MCF 10A (cell line): Measurements from ENCODE around the gene QSOX2. TPM values are rescaled to one million over a fixed set of nuclear protein-coding genes. Genes with fewer than 3 reads are reported as not detected.
A peak's percentile ranks its signal among the peaks of the same experiment; 100 is the strongest.

Experiments used
- BruUV-seq: library from RNA; stranded (reverse); fragments of 400-500 nt; replicated peaks from 2 replicates; lab custom pipeline; 2021; lab: Mats Ljungman, UMichigan
- CTCF ChIA-PET: fragments of 300-600 bp; sonication (Branson Sonifier 250); formaldehyde crosslinking; extraction: SDS; loops from one replicate; lab custom pipeline; 2021; ENCODE audit warnings: antibody characterized with exemption, inconsistent platforms; lab: Yijun Ruan, JAX
- POLR2A ChIA-PET: fragments of 300-600, 350-650 bp; sonication (Branson Sonifier 250); formaldehyde crosslinking; extraction: SDS; loops from one replicate; lab custom pipeline; 2020; ENCODE audit warnings: antibody characterized with exemption, inconsistent platforms; lab: Yijun Ruan, JAX
- DNase-seq: peaks from one replicate; pipeline ENCODE4 v3.0.0-alpha.2; 2018; ENCODE audit not compliant: unreplicated experiment
- H3K27ac Mint-ChIP-seq: one replicate; pipeline ENCODE4 v1.8.0; 2022; ENCODE audit warnings: mild to moderate bottlenecking, low read depth, mixed read lengths; ENCODE audit not compliant: unreplicated experiment
- H3K27me3 Mint-ChIP-seq: one replicate; pipeline ENCODE4 v1.8.0; 2022; ENCODE audit warnings: mixed read lengths; ENCODE audit not compliant: insufficient read depth, unreplicated experiment
- H3K36me3 Mint-ChIP-seq: one replicate; pipeline ENCODE4 v1.8.0; 2022; ENCODE audit warnings: mild to moderate bottlenecking, moderate library complexity, mixed read lengths; ENCODE audit not compliant: insufficient read depth, unreplicated experiment
- H3K4me1 Mint-ChIP-seq: one replicate; pipeline ENCODE4 v1.8.0; 2022; ENCODE audit warnings: mixed read lengths; ENCODE audit not compliant: insufficient read depth, unreplicated experiment
- H3K4me3 Mint-ChIP-seq: one replicate; pipeline ENCODE4 v1.8.0; 2022; ENCODE audit warnings: mild to moderate bottlenecking, moderate library complexity, mixed read lengths; ENCODE audit not compliant: unreplicated experiment
- H3K9me3 Mint-ChIP-seq: one replicate; pipeline ENCODE4 v1.8.0; 2022; ENCODE audit warnings: mixed read lengths; ENCODE audit not compliant: unreplicated experiment
- intact Hi-C: fragments of 100-400 bp; cut with micrococcal nuclease; formaldehyde crosslinking; loops from 2 replicates; pipeline ENCODE4 v1.14.1; 2022
- total RNA-seq: library from RNA; stranded (reverse); gene quantifications from 2 replicates; pipeline ENCODE4 v1.2.3, GENCODE V29; 2022
- TF ChIP-seq, protein P1 (sequence below): fragments of 200-600 bp; IDR thresholded peaks from one replicate; pipeline ENCODE4 v1.8.0; 2022; ENCODE audit warnings: antibody characterized with exemption, mild to moderate bottlenecking; ENCODE audit not compliant: unreplicated experiment

Gene QSOX2
- total RNA-seq, 1 experiment from 2014 or later, result 27.7 TPM

DNA sequence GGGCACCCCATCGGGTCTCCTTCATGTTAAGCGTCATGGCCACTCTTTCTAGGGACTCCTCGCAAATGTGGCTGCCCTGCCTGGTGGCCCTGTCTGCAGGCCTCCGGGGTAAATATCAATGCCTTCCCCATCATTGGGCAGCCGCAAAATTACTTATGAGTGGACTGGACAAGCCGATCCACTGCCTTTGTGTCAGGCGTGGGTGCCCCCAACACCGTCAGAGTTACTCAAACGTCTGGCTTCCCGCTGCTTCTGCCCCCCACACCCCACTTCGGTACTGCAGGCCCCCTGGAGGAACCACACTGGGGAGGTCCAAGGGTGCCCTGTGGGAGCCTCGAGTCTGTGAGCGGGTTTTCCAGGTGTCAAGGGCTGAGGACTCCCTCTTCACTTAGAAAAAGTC is 44.4 kb downstream of the QSOX2 start:
- intact Hi-C loops, result no loop called here
- Mint-ChIP-seq H3K9me3 (no peaks in the 10 kb centered on the region), H3K27me3 (peaks cover 23% of the 10 kb centered on the region), H3K36me3 (no peaks in the 10 kb centered on the region), H3K4me1 (peaks cover 9% of the 10 kb centered on the region), H3K4me3 (no peak overlapping the region), H3K27ac (no peak overlapping the region)
- TF ChIP-seq, protein P1, sequence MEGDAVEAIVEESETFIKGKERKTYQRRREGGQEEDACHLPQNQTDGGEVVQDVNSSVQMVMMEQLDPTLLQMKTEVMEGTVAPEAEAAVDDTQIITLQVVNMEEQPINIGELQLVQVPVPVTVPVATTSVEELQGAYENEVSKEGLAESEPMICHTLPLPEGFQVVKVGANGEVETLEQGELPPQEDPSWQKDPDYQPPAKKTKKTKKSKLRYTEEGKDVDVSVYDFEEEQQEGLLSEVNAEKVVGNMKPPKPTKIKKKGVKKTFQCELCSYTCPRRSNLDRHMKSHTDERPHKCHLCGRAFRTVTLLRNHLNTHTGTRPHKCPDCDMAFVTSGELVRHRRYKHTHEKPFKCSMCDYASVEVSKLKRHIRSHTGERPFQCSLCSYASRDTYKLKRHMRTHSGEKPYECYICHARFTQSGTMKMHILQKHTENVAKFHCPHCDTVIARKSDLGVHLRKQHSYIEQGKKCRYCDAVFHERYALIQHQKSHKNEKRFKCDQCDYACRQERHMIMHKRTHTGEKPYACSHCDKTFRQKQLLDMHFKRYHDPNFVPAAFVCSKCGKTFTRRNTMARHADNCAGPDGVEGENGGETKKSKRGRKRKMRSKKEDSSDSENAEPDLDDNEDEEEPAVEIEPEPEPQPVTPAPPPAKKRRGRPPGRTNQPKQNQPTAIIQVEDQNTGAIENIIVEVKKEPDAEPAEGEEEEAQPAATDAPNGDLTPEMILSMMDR, result no peak
- no TSS peak for BruUV-seq
- no peak for DNase-seq
- CTCF ChIA-PET, result interaction anchor here (0.7 kb wide), 1 partner anchor 16 kb away, joined by 3 read pairs; no protein-coding TSS in a partner anchor
- POLR2A ChIA-PET, result no interaction called here

DNA sequence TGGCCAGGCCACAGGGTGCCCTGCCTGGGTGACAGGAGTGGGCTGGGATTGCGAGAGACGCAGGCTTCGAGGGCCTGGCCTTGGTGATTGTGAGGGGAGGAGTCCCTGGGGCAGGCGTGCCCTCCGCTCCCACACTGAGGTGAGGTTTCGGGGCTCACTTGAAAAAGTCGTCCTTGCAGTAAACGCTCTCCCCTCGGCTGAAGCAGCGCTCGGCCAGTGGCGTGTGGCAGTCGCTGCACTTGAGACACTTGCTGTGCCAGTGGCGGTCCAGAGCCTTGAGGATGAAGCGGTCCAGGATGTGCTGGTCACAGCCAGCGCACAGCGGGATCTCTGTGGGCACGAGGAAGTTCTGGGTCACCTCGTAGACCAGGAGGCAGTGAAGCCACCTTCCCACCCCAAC is 45.2 kb downstream of the QSOX2 start:
- H3K4me1 Mint-ChIP-seq, result peaks cover 13% of the 10 kb centered on the region
- peaks cover 29% of the 10 kb centered on the region for H3K27me3 Mint-ChIP-seq
- H3K4me3 Mint-ChIP-seq, result no peak overlapping the region
- DNase-seq, result no peak
- ChIA-PET CTCF (interaction anchor here (0.7 kb wide), 1 partner anchor 16 kb away, joined by 3 read pairs; no protein-coding TSS in a partner anchor), POLR2A (no interaction called here)
- no peaks in the 10 kb centered on the region for H3K36me3 Mint-ChIP-seq
- BruUV-seq, result no TSS peak
- intact Hi-C loops, result no loop called here
- TF ChIP-seq, protein P1, result no peak
- no peak overlapping the region for H3K27ac Mint-ChIP-seq
- H3K9me3 Mint-ChIP-seq, result no peaks in the 10 kb centered on the region

DNA sequence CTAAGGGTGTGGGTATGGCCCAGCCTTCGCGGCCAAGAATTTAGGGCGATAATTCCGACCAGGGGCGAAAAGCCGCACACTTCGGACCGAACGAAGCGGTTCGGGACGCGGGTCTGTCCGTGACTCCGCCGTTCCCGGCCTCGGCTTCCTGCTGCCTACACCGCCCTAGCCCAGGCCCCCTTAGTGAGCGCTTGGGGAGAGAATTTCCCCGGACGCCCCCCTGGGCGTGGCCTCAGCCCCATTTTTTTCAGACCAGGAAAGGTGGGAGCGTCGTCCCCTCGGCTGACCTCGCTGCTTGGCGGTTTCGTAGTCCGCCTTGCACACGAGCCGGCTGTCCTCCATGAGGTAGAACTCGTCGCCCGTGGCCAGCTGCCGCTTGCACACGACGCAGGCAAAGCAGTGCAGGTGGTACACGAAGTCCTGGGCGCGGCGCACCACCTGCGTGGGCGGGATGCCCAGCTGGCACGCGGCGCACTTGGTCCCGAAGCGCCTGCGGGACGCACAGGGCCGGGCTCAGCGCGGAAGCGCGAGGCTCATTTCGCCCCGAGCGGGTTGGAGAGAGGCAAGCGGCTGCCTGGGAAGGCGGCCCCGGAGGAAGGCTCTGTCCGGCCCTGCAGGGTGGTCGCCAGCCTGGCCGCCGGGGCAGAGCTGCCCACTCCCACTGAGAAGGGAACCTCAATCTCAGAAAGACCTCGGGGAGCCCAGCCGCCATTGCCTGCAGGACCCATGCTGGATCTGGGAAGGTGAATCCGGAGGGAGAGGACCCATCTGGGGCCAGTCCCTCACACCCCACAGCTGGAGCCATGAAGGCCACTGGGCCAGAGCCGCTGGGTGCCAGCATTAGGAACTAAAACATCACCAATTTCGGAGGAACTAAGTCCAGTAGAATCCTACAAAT is 46.0 kb downstream of the QSOX2 start:
- intact Hi-C loops, result no loop called here
- TF ChIP-seq, protein P1, result no peak
- no peak overlapping the region for H3K27ac Mint-ChIP-seq
- H3K27me3 Mint-ChIP-seq, result peaks cover 29% of the 10 kb centered on the region
- no TSS peak for BruUV-seq
- CTCF ChIA-PET, result interaction anchor here (0.6 kb wide), 1 partner anchor 43 kb away, joined by 4 read pairs; no protein-coding TSS in a partner anchor
- no peaks in the 10 kb centered on the region for H3K9me3 Mint-ChIP-seq
- no peaks in the 10 kb centered on the region for H3K36me3 Mint-ChIP-seq
- POLR2A ChIA-PET, result no interaction called here
- DNase-seq, result no peak
- peaks cover 13% of the 10 kb centered on the region for H3K4me1 Mint-ChIP-seq
- no peak overlapping the region for H3K4me3 Mint-ChIP-seq

DNA sequence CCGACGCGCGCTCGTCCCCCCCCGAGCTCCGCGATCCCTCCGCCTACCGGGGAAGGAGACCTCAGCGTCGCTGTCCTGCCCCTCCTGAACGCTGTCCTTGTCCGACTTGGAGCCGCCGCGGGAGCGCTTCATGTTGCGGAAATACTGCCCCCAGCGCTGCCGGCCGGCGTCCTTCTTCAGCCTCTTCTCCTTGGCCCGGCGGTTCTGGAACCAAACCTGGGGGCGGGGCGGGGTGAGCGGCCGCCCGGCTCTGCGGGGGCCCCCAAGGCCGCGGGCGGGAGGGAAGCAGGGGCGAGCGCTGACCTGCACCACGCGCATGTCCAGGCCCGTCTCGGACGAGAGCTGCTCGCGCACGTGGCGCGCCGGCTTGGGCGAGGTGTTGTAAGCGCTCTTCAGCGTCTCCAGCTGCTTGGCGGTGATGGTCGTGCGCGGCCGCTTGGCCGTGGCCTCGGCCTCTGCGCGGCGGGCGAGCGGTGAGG is 47.0 kb downstream of the QSOX2 start:
- Mint-ChIP-seq H3K4me3 (peak overlapping the region; percentile 37), H3K27ac (no peak overlapping the region), H3K9me3 (no peaks in the 10 kb centered on the region), H3K4me1 (peaks cover 13% of the 10 kb centered on the region), H3K27me3 (peaks cover 23% of the 10 kb centered on the region), H3K36me3 (no peaks in the 10 kb centered on the region)
- ChIA-PET POLR2A (no interaction called here), CTCF (no interaction called here)
- DNase-seq, result no peak
- TF ChIP-seq, protein P1, result no peak
- no TSS peak for BruUV-seq
- intact Hi-C loops, result no loop called here
